H1 (cell line): ENCODE results near the gene LRP1. TPM values are rescaled to one million over a fixed set of nuclear protein-coding genes. Genes with fewer than 3 reads are reported as not detected.

Experiments used
- EP300 ChIP-seq, 2 experiments: IDR thresholded peaks; 1 replicate in 1 of 2; 2 replicates in 1 of 2; pipeline ENCODE4 v1.6.1; 2011 to 2012; ENCODE audit warnings: low read depth in 2 of 2, low read length in 2 of 2, mild to moderate bottlenecking in 2 of 2, borderline replicate concordance in 1 of 2, inconsistent platforms in 1 of 2, moderate library complexity in 1 of 2
- JUND ChIP-seq: IDR thresholded peaks from 2 replicates; pipeline ENCODE4 v1.6.1; 2011; ENCODE audit warnings: mild to moderate bottlenecking, improper control_type of control experiment, low read length
- SIX5 ChIP-seq: IDR thresholded peaks from 2 replicates; pipeline ENCODE4 v1.6.1; 2011; ENCODE audit warnings: mild to moderate bottlenecking, low read depth, low read length
- SP2 ChIP-seq: IDR thresholded peaks from 2 replicates; pipeline ENCODE4 v1.6.1; 2012; ENCODE audit warnings: mild to moderate bottlenecking, low read length, inconsistent platforms
- SUZ12 ChIP-seq: fragments of 200-600 bp; sonication (generic); IDR thresholded peaks from 2 replicates; pipeline ENCODE4 v1.6.1; 2012; ENCODE audit warnings: mild to moderate bottlenecking, inconsistent platforms, low read length, moderate library complexity, mixed read lengths
- TBP ChIP-seq: IDR thresholded peaks from 2 replicates; pipeline ENCODE4 v1.6.1; 2011; ENCODE audit warnings: low read depth, low read length, improper control_type of control experiment
- ZNF274 ChIP-seq: IDR thresholded peaks from 2 replicates; pipeline ENCODE4 v1.7.0; 2012; ENCODE audit warnings: low read length, borderline replicate concordance; ENCODE audit errors: extremely low read depth
- polyA plus RNA-seq, 7 experiments: library from polyadenylated mRNA; depleted of rRNA in 3 of 7; stranded (reverse) in 5 of 7; unstranded in 2 of 7; fragments of >200 nt in 5 of 7; fragments of 200-250 nt in 2 of 7; gene quantifications; 1 replicate in 5 of 7; 2 replicates in 1 of 7; 4 replicates in 1 of 7; pipeline versions ENCODE4 v1.2.1 to v1.2.3, GENCODE V29; 2011 to 2013; ENCODE audit warnings: missing spikeins in 2 of 7, mixed read lengths in 2 of 7
- total RNA-seq: library from RNA; stranded (reverse); fragmentation: NEBNext Ultra II Directional; extraction: Animal tissue kit (Norgen Biotek cat#: 25700); gene quantifications from 2 replicates; pipeline ENCODE4 v1.2.1, GENCODE V29; 2021
- TF ChIP-seq, protein P1 (sequence below): fragments of 300-600 bp; sonication (generic); IDR thresholded peaks from 2 replicates; pipeline ENCODE4 v1.7.1; 2012; ENCODE audit warnings: low read length, moderate library complexity, mild to moderate bottlenecking, inconsistent platforms; ENCODE audit not compliant: insufficient replicate concordance

Gene LRP1
- total and polyA plus RNA-seq, 2 of the 8 experiments (the other 6 are each of a cell fraction or from before 2014, with no cell fraction given), result 35.3 to 92.5 TPM

GRCh38 chr12:57201219-57201618 is 72.9 kb downstream of the LRP1 start (continued):
- TF ChIP-seq, protein P1, sequence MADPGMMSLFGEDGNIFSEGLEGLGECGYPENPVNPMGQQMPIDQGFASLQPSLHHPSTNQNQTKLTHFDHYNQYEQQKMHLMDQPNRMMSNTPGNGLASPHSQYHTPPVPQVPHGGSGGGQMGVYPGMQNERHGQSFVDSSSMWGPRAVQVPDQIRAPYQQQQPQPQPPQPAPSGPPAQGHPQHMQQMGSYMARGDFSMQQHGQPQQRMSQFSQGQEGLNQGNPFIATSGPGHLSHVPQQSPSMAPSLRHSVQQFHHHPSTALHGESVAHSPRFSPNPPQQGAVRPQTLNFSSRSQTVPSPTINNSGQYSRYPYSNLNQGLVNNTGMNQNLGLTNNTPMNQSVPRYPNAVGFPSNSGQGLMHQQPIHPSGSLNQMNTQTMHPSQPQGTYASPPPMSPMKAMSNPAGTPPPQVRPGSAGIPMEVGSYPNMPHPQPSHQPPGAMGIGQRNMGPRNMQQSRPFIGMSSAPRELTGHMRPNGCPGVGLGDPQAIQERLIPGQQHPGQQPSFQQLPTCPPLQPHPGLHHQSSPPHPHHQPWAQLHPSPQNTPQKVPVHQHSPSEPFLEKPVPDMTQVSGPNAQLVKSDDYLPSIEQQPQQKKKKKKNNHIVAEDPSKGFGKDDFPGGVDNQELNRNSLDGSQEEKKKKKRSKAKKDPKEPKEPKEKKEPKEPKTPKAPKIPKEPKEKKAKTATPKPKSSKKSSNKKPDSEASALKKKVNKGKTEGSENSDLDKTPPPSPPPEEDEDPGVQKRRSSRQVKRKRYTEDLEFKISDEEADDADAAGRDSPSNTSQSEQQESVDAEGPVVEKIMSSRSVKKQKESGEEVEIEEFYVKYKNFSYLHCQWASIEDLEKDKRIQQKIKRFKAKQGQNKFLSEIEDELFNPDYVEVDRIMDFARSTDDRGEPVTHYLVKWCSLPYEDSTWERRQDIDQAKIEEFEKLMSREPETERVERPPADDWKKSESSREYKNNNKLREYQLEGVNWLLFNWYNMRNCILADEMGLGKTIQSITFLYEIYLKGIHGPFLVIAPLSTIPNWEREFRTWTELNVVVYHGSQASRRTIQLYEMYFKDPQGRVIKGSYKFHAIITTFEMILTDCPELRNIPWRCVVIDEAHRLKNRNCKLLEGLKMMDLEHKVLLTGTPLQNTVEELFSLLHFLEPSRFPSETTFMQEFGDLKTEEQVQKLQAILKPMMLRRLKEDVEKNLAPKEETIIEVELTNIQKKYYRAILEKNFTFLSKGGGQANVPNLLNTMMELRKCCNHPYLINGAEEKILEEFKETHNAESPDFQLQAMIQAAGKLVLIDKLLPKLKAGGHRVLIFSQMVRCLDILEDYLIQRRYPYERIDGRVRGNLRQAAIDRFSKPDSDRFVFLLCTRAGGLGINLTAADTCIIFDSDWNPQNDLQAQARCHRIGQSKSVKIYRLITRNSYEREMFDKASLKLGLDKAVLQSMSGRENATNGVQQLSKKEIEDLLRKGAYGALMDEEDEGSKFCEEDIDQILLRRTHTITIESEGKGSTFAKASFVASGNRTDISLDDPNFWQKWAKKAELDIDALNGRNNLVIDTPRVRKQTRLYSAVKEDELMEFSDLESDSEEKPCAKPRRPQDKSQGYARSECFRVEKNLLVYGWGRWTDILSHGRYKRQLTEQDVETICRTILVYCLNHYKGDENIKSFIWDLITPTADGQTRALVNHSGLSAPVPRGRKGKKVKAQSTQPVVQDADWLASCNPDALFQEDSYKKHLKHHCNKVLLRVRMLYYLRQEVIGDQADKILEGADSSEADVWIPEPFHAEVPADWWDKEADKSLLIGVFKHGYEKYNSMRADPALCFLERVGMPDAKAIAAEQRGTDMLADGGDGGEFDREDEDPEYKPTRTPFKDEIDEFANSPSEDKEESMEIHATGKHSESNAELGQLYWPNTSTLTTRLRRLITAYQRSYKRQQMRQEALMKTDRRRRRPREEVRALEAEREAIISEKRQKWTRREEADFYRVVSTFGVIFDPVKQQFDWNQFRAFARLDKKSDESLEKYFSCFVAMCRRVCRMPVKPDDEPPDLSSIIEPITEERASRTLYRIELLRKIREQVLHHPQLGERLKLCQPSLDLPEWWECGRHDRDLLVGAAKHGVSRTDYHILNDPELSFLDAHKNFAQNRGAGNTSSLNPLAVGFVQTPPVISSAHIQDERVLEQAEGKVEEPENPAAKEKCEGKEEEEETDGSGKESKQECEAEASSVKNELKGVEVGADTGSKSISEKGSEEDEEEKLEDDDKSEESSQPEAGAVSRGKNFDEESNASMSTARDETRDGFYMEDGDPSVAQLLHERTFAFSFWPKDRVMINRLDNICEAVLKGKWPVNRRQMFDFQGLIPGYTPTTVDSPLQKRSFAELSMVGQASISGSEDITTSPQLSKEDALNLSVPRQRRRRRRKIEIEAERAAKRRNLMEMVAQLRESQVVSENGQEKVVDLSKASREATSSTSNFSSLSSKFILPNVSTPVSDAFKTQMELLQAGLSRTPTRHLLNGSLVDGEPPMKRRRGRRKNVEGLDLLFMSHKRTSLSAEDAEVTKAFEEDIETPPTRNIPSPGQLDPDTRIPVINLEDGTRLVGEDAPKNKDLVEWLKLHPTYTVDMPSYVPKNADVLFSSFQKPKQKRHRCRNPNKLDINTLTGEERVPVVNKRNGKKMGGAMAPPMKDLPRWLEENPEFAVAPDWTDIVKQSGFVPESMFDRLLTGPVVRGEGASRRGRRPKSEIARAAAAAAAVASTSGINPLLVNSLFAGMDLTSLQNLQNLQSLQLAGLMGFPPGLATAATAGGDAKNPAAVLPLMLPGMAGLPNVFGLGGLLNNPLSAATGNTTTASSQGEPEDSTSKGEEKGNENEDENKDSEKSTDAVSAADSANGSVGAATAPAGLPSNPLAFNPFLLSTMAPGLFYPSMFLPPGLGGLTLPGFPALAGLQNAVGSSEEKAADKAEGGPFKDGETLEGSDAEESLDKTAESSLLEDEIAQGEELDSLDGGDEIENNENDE, result no peak
- TF ChIP-seq SP2, result no peak
- no peak for TF ChIP-seq TBP
- TF ChIP-seq ZNF274, result no peak
- no peak for TF ChIP-seq SIX5
- TF ChIP-seq EP300 (IDR thresholded peaks at IDR 0.05; ENCODE audit: borderline replicate concordance in 1 of 2, low read depth in 2 of 2, low read length in 2 of 2), result no peak
- TF ChIP-seq JUND, result no peak
- TF ChIP-seq SUZ12, result no peak
